ENCODE results near the gene LEPROT. TPM values are rescaled to one million over a fixed set of nuclear protein-coding genes. Genes with fewer than 3 reads are reported as not detected.

LEPROT gene
- total and polyA plus RNA-seq, 2 of the 8 experiments (the other 6 are each of a cell fraction or from before 2014, with no cell fraction given) = 25.7 to 27.2 TPM

DNA sequence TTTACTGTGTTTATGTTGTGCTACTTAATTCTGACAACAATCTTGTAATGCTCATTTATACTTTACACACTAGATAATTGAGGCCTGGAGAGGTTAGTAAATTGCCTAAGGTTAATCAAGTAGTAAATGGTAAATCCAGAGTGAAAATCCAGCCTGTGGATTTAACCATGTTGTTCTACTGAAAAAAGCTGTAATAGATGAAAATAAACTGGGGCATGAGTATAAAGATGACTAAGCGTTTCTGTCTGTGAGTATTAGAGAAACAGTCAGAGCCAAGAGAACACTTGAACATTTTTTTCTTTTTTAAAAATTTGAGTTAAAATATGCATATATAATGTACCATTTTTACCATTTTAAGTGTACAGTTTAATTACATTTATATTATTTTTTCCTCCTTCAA is 47.9 kb upstream of the LEPROT start (continued):
- no peak for TF ChIP-seq EZH2 (IDR thresholded peaks at IDR 0.05; ENCODE audit: low read depth, low read length, severe bottlenecking)
- no peak for TF ChIP-seq ATF2 (IDR thresholded peaks at IDR 0.05; ENCODE audit: low read length)
- no peak for TF ChIP-seq PHF8 (conservative IDR thresholded peaks at IDR 0.05; ENCODE audit: low read depth, low read length)
- no peak for TF ChIP-seq NRF1 (IDR thresholded peaks at IDR 0.05; ENCODE audit: low read depth, low read length)
- no peak for TF ChIP-seq RNF2 (IDR thresholded peaks at IDR 0.05; ENCODE audit: borderline replicate concordance, low read depth, low read length, missing control alignments, poor library complexity, severe bottlenecking)
- TF ChIP-seq KDM4A (IDR thresholded peaks at IDR 0.05; ENCODE audit: low read depth, low read length, severe bottlenecking) = no peak

Data from H1 (cell line).